Fibroblast of skin of back (primary cell): ENCODE data around the gene HNRNPAB.
"Not testable (repeated sequence)": the region's sequence is repeated elsewhere in the genome, so short reads cannot be mapped to it uniquely, and the experiment has no call there.

Experiments
- DNase-seq: peaks from one replicate; pipeline ENCODE4 v3.0.0-alpha.2; 2013

HNRNPAB gene

DNA sequence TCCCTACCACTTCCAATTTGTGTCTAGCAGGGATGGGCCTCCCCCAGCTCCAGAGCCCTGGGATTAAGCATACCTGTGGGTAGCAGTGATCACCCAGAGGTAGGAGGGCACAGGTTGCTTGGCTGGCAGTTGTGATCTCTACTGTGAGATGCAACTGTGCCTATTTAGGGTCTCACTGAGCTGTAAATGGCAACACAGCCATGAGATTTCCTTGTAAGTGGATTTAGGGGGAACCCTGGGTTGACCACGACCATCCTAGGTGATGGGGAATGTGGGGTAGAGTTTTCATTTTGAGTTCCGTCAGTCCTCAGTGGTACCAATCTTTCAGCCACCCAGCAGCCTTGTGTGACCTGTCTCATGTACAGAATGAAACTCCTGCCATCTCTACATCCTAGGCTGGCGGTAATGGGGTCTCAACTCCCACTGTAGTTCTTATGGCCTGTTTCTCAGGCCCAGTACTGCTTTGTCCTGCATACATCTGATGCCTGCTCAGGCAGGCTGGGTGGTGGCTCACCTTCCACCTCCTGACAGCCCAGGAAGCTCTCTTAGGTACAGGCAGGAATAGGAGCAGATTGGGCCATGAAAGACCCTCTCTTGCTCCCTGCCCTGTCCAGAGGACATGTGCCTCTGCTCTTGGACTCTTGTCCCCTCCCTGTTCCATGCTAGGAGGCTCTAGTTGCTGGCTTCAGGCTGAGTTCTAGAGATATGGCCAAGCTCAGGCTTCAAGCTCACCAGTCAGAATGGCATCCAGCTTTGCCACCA is 8.1 kb downstream of the HNRNPAB start:
- DNase-seq, result no peak

DNA sequence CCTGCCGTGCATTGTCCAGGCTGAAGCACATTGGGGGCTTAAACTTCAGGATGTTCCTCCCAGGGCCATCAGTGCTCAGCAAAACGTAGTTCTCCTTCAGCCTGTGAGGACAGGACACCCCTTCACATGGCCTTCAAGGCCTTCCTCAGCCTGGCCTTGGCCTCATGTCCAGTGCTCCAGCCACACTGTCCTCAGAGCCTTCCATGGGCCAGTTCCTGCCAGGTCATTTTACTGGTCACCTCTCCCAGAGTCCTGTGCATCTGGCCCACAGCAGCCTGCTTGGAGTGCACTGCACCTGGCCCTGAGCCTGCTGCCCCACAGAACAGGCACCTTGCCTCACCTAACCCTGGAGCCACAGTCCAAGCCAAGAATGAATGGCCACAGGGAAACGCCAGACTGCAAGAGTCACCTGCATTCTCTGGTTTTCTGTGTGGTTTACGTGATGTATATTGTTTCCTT is 8.7 kb downstream of the HNRNPAB start:
- no peak for DNase-seq

DNA sequence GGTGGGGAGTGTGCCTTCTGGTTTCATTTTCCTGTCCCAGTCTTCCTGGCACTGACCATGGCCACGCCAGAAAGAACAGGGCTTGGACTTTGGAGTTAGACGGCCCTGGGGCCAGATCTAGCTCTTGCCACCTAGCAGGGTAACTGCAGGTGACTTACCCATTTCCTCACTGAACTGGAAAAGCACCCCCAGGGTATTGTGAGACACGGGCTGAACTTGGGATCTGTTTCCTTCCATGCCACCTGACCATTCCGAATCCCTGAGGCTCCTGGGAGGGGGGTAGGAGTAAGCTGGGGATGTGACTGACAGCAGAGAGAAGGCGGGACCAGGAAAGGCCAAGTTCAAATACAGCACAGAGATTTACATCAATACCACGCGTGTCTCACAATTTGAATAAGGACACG is 9.4 kb downstream of the HNRNPAB start:
- DNase-seq, result no peak

- no peak for DNase-seq
These were observed 9.9 kb downstream of the HNRNPAB start for GRCh38 chr5:178214160-178214803.

- no peak for DNase-seq
These were observed 11.1 kb downstream of the HNRNPAB start for GRCh38 chr5:178215280-178216002.

- DNase-seq, result no peak
These were observed 11.8 kb downstream of the HNRNPAB start for GRCh38 chr5:178216088-178216534.

- DNase-seq, result no peak
These were observed 12.4 kb downstream of the HNRNPAB start for GRCh38 chr5:178216779-178217178.

- DNase-seq, result no peak
These were observed 14.0 kb downstream of the HNRNPAB start for GRCh38 chr5:178218237-178218776.

GRCh38 chr5:178218827-178219226 is 14.5 kb downstream of the HNRNPAB start:
- no peak for DNase-seq

- no peak for DNase-seq
These were observed 16.9 kb downstream of the HNRNPAB start for GRCh38 chr5:178221282-178221681.

DNA sequence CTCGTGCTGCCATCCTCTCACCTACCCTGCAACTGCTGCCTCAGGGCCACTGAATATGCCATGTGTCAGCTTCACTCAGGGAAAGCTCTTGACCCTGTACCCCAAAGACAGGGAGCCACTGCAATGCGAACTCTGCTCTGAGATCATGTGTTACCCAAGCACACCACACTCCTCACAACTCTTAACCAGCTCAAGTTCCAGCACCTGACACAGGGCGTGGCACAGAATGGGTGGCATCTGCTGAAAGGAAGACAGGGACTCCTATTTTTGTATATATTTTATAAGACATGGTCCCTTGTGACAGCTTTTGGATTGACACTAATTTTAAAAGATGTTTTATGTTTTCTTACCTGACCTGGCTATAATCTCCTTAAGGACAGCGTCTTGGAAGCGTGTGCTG is 17.5 kb downstream of the HNRNPAB start:
- no peak for DNase-seq

- DNase-seq, result no peak
These were observed 18.0 kb downstream of the HNRNPAB start for GRCh38 chr5:178222292-178222691.

DNA sequence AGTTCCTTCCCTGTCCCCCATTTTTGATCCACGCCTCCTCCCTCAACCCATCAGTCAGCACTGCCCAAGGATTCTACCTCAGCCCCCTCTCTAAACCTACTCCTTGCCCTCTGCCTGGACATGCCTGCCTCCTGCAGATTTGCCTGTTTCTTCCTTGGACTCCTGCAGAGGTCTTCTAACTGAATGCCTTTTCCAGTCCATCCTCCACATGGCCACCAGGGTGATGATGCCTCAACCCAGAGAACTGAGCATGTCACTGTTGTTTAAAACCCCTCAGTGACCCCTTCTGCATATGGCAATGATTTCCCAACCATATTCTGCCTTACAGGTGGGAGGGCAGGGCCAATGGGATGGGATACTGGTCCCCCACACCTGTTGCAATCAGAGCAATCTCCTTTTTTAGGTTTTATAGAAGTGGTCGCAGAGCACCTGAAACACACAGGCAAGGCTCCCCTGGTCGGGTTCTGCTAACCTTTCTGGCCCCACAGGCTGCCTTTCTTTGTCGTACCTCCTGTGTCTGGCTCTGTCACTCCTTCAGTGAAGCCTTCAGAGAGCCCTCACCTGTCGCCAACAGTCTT is 19.0 kb downstream of the HNRNPAB start:
- DNase-seq, result no peak

DNA sequence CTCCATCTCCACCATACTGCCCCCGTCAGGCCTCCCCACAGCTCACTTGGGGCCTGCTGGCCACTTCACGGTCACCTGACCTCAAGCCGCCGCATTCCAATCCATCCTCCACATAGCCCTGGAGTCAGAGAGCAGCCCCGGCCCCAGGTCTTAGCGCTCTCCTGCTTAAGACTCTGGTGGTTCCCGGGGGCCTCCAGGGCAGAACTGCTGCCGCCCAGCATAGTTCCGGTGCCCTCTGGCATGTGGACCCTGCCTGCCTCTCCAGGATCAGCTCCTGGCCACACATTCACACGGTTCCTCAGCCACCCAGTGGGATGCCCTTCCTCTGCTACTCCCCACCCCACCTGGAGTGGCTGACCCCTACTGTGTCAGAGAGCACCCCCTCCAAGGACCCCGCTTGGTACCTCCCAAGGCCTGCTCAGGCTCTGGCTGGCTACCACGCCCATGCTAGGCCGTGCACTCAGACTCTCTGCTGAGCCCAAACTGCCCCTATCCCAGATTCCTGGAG is 19.5 kb downstream of the HNRNPAB start:
- DNase-seq, result no peak

DNA sequence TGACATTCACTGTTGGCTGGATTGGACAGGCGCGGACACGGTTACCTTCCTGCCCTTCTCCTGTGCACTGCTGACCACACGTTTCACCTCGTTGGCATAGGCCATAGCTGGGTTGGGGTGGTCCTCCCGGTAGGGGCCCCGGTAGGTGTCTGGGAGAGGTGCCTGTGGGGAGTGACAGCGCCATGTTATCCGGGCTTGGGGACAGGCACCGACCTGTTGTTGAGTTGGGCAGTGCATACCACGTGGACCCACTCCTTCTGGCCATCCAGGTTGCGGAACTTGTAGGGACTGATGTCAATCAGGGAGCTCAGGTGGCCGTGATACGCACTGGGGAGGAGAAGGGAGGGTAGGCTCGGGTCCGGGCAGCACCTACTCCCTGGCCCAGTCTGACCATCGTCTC is 20.1 kb downstream of the HNRNPAB start:
- no peak for DNase-seq

GRCh38 chr5:178225174-178225573 is 20.8 kb downstream of the HNRNPAB start:
- no peak for DNase-seq

DNA sequence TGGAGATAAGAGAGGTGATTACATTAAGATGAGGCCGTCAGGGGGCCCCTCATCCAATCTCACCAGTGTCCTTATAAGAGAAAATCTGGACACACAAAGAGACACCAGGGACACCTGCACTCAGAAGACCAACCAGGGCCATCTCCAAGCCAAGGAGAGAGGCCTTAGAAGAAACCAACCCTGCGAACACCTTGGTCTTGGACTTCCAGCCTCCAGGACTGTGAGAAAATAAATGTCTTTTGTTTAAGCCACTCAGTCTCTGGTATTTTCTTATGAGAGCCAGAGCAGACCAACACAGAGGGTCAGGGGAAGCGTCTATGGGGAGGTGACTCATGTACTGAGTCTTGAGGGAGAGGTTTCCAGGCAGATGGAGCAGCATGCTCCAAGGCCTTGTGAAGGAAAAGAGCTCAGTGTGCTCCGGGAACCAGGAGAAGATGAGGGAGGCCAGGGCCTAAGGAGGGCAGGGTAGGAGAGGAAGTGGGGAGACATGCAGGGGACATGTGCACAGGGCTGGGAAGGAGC is 22.9 kb downstream of the HNRNPAB start:
- no peak for DNase-seq

- DNase-seq, result no peak
These were observed 23.6 kb downstream of the HNRNPAB start for GRCh38 chr5:178227929-178228328.

DNA sequence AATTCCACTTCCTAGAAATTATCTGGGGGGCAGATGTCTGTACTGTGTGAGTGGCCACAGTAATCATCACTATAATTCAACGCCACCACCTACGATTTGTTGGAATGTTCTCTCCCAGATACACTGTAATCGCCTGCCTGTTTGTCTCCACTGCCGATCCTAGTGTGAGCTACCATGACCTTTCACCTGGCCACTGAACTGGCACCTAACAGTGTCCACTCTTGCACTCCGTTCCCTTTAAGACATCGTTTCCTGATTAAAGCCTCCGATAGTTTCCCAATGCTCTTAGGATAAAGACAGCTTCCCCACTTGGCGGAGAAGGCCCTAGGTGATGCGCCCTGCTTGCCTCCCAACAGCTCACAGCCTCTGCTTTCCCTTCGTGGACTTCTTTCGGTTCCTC is 24.3 kb downstream of the HNRNPAB start:
- DNase-seq, result no peak

GRCh38 chr5:178229111-178229510 is 24.8 kb downstream of the HNRNPAB start:
- not testable (repeated sequence) for DNase-seq

- no peak for DNase-seq
These were observed 25.5 kb downstream of the HNRNPAB start for GRCh38 chr5:178229861-178230260.

DNA sequence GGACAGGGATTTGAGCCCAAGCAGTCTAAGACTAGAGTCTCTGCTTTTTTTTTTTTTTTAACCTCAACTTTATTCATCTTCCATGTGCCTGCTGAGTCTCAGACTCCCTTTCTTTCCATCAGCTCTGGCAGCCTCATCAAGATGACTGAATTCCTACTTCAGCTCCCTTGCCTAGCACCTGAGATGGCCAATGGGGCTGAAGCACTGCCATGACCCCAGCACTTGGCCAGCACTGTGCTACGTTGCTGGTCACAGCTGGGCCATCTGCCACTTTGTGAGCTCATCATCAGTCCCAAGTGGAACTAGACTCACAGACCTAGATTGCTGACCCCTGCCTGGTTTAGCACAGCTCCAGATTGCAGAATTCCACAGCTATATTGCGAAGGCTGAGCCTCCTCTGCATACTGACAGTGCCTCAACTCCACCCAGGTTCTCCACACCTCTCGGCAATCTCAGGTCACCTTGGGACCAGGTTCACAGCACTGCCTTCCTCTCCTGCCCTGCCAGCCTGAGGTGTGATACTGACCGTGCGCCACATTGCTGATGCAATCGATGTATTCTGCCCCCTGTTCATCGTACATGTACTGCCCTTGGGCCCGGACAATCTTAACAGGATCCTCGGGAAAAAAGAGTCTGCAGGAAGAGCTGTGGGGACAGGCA is 26.7 kb downstream of the HNRNPAB start:
- no peak for DNase-seq
